Measurements from ENCODE around the gene ACTC1. TPM values are rescaled to one million over a fixed set of nuclear protein-coding genes. Genes with fewer than 3 reads are reported as not detected.

Gene ACTC1
- total RNA-seq, 1 experiment from 2014 or later, result not detected

DNA sequence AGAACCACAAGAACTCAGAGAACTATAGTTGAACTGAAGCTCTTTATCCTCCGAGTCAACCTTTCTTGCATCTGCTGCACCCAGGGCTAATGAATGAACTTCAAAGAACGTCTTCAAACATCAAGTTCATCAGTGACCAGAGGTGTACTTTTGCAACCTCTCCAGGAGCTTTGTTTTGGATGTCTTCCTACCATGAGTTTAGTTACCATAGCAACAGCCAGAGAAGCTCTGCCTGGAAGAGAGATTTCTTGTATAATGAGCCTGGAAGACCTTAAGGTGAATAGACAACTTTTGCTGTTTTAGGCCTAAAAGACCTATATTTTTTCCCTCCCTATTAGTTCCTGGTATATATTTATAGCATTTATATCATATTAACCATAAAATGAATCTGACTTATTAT, 9.1 kb downstream of the ACTC1 start:
- Mint-ChIP-seq H3K9me3 (ENCODE audit: unreplicated experiment) (no peaks in the 10 kb centered on the region), H3K4me1 (ENCODE audit: insufficient read depth, unreplicated experiment) (peaks cover 23% of the 10 kb centered on the region), H3K4me3 (ENCODE audit: unreplicated experiment) (no peak overlapping the region), H3K27ac (ENCODE audit: low read depth, unreplicated experiment) (no peak overlapping the region), H3K27me3 (ENCODE audit: insufficient read depth, unreplicated experiment) (peaks cover 25% of the 10 kb centered on the region), H3K36me3 (ENCODE audit: insufficient read depth, unreplicated experiment) (peaks cover 6% of the 10 kb centered on the region)
- no TSS peak for BruUV-seq (replicated peaks)
- CTCF ChIA-PET, result no interaction called here
- POLR2A ChIA-PET, result interaction anchor here (1.3 kb wide), 1 partner anchor 13 kb away, joined by 3 read pairs; no protein-coding TSS in a partner anchor
- no peak for DNase-seq (ENCODE audit: unreplicated experiment)
- intact Hi-C loops (cut with micrococcal nuclease), result no loop called here
- no peak for TF ChIP-seq CTCF (IDR thresholded peaks at IDR 0.05; ENCODE audit: unreplicated experiment)

DNA sequence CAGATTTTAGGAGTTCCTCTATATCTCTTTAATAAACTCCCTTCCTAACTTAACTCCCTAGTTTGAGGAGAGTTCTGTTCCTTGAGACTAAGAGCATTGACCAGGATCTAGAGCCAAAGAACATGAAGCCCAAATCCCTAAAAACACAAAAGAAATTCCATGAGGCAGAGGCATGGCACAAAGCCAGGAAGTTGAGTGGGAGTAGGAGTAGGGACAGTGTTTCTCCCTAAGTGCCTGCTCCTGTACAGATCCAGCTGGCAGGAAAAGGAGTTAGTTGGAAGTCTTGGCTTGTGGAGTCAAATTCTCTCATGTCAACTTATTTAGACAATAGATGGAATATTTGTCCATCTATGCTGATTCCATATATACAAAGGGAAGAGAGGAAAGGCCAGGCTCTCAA, 11.4 kb downstream of the ACTC1 start:
- H3K27ac Mint-ChIP-seq (ENCODE audit: low read depth, unreplicated experiment), result no peak overlapping the region
- TF ChIP-seq CTCF (IDR thresholded peaks at IDR 0.05; ENCODE audit: unreplicated experiment), result no peak
- DNase-seq (ENCODE audit: unreplicated experiment), result peak; percentile 47
- intact Hi-C loops (cut with micrococcal nuclease), result no loop called here
- BruUV-seq (replicated peaks), result no TSS peak
- H3K36me3 Mint-ChIP-seq (ENCODE audit: insufficient read depth, unreplicated experiment), result peaks cover 6% of the 10 kb centered on the region
- peaks cover 3% of the 10 kb centered on the region for H3K27me3 Mint-ChIP-seq (ENCODE audit: insufficient read depth, unreplicated experiment)
- no peaks in the 10 kb centered on the region for H3K9me3 Mint-ChIP-seq (ENCODE audit: unreplicated experiment)
- H3K4me1 Mint-ChIP-seq (ENCODE audit: insufficient read depth, unreplicated experiment), result peaks cover 23% of the 10 kb centered on the region
- CTCF ChIA-PET, result interaction anchor here (0.6 kb wide), 2 partner anchors 72 to 106 kb away, joined by 4 read pairs; no protein-coding TSS in a partner anchor
- H3K4me3 Mint-ChIP-seq (ENCODE audit: unreplicated experiment), result no peak overlapping the region
- POLR2A ChIA-PET, result no interaction called here

GRCh38 chr15:34783431-34783830, 11.9 kb downstream of the ACTC1 start:
- CTCF ChIA-PET, result interaction anchor here (0.6 to 1.0 kb wide), 3 partner anchors 14 to 106 kb away, joined by 3 to 4 read pairs (median 4); no protein-coding TSS in a partner anchor
- intact Hi-C loops (cut with micrococcal nuclease), result no loop called here

GRCh38 chr15:34782901-34783300, 12.4 kb downstream of the ACTC1 start:
- H3K36me3 Mint-ChIP-seq (ENCODE audit: insufficient read depth, unreplicated experiment), result peaks cover 6% of the 10 kb centered on the region
- H3K27me3 Mint-ChIP-seq (ENCODE audit: insufficient read depth, unreplicated experiment), result no peaks in the 10 kb centered on the region
- CTCF ChIA-PET, result interaction anchor here (1.0 kb wide), 1 partner anchor 13 kb away, joined by 3 read pairs; no protein-coding TSS in a partner anchor
- POLR2A ChIA-PET, result no interaction called here
- intact Hi-C loops (cut with micrococcal nuclease), result no loop called here
- BruUV-seq (replicated peaks), result no TSS peak
- no peak overlapping the region for H3K4me3 Mint-ChIP-seq (ENCODE audit: unreplicated experiment)
- peaks cover 23% of the 10 kb centered on the region for H3K4me1 Mint-ChIP-seq (ENCODE audit: insufficient read depth, unreplicated experiment)
- no peaks in the 10 kb centered on the region for H3K9me3 Mint-ChIP-seq (ENCODE audit: unreplicated experiment)
- peak; percentile 60 for DNase-seq (ENCODE audit: unreplicated experiment)
- TF ChIP-seq CTCF (IDR thresholded peaks at IDR 0.05; ENCODE audit: unreplicated experiment), result no peak
- no peak overlapping the region for H3K27ac Mint-ChIP-seq (ENCODE audit: low read depth, unreplicated experiment)

More at GRCh38 chr15:34783431-34783830, 11.9 kb downstream of the ACTC1 start:
- Mint-ChIP-seq H3K4me3 (ENCODE audit: unreplicated experiment) (no peak overlapping the region), H3K36me3 (ENCODE audit: insufficient read depth, unreplicated experiment) (peaks cover 6% of the 10 kb centered on the region), H3K9me3 (ENCODE audit: unreplicated experiment) (no peaks in the 10 kb centered on the region), H3K27ac (ENCODE audit: low read depth, unreplicated experiment) (no peak overlapping the region), H3K4me1 (ENCODE audit: insufficient read depth, unreplicated experiment) (peaks cover 23% of the 10 kb centered on the region), H3K27me3 (ENCODE audit: insufficient read depth, unreplicated experiment) (no peaks in the 10 kb centered on the region)
- no peak for TF ChIP-seq CTCF (IDR thresholded peaks at IDR 0.05; ENCODE audit: unreplicated experiment)
- no TSS peak for BruUV-seq (replicated peaks)
- peak; percentile 54 for DNase-seq (ENCODE audit: unreplicated experiment)
- POLR2A ChIA-PET, result no interaction called here

Measured in MCF 10A (cell line).